ENCODE measurements around the gene GPBP1L1.

- TF ChIP-seq CTCF (IDR thresholded peaks at IDR 0.05) (no peak), POLR2A (IDR thresholded peaks at IDR 0.05) (no peak)
Measured at GRCh38 chr1:45721207-45721606, 34.9 kb upstream of the GPBP1L1 start.
